GM23248 (cell line): Measurements from ENCODE around the gene NSD1.

Experiments
- EZH2 ChIP-seq: fragments of 200-600 bp; sonication (generic); IDR thresholded peaks from 2 replicates; pipeline ENCODE4 v1.6.1; 2018; ENCODE audit warnings: antibody characterized with exemption, mild to moderate bottlenecking; ENCODE audit not compliant: insufficient read depth, poor library complexity, severe bottlenecking
- EZH2phosphoT487 ChIP-seq: fragments of 200-600 bp; sonication (generic); IDR thresholded peaks from 2 replicates; pipeline ENCODE4 v1.6.1; 2018; ENCODE audit warnings: antibody characterized with exemption, moderate library complexity, mild to moderate bottlenecking, low read depth; ENCODE audit not compliant: insufficient read depth

DNA sequence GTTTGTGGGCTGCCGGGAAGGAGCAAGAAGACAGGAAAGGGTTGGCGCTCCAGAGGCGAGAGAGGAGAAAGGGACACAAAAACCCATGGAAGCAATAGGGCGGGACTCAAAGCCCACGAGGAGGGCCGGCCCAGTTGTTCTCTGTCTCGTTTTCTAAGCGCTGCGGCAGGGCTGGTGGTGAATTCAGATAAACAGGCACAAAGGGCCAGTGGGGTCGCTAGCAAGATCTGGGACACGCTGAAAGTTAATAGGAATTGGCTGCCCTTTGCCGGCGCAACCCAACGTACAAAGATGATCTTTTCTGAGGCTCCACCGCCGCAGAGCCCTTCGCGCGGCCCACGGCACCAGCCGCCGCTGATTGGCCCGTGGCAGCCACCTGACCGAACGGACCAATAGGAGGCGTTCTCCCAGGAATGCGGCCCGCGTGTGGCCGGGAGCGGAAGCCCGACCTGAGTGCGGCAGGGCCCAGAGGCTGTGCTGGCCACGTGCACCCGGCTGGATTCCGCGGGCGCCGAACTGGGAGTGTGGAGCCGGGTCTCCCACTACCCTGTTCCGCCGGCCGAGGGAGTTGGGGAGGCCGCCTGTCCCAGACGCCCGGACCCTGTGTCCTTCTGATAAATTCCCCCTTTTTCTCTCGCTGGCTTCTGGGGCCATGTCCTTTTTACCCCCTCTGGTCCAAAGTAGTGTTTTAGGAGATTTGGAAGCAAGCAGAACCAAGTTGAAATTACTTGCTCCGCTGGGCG, 16.8 kb upstream of the NSD1 start:
- TF ChIP-seq EZH2 = no peak
- no peak for TF ChIP-seq EZH2phosphoT487
